H1 (cell line): ENCODE data around the gene UBR7. TPM values are rescaled to one million over a fixed set of nuclear protein-coding genes. Genes with fewer than 3 reads are reported as not detected.

Experiments
- ASH2L ChIP-seq: fragments of 200-600, 300-600 bp; sonication (generic); IDR thresholded peaks from one replicate; pipeline ENCODE4 v1.7.1; 2017; ENCODE audit warnings: low read length
- CBX5 ChIP-seq: fragments of 300-800, 300-1000 bp; sonication (generic); IDR thresholded peaks from 2 replicates; pipeline ENCODE4 v1.7.1; 2016; ENCODE audit warnings: antibody characterized with exemption, low read length, low read depth
- CTBP2 ChIP-seq: IDR thresholded peaks from 2 replicates; pipeline ENCODE4 v1.7.0; 2011; ENCODE audit warnings: borderline replicate concordance, mild to moderate bottlenecking, moderate library complexity, mixed read lengths, low read length; ENCODE audit not compliant: insufficient read depth, insufficient read length
- EP300 ChIP-seq, 2 experiments: IDR thresholded peaks; 1 replicate in 1 of 2; 2 replicates in 1 of 2; pipeline ENCODE4 v1.6.1; 2011 to 2012; ENCODE audit warnings: low read depth in 2 of 2, low read length in 2 of 2, mild to moderate bottlenecking in 2 of 2, borderline replicate concordance in 1 of 2, inconsistent platforms in 1 of 2, moderate library complexity in 1 of 2
- GABPA ChIP-seq: IDR thresholded peaks from 2 replicates; pipeline ENCODE4 v1.6.1; 2011; ENCODE audit warnings: mild to moderate bottlenecking, low read length, moderate library complexity, borderline replicate concordance; ENCODE audit not compliant: insufficient read depth
- JUND ChIP-seq: IDR thresholded peaks from 2 replicates; pipeline ENCODE4 v1.6.1; 2011; ENCODE audit warnings: mild to moderate bottlenecking, improper control_type of control experiment, low read length
- KDM5A ChIP-seq: fragments of 200-600 bp; IDR thresholded peaks from 2 replicates; pipeline ENCODE4 v1.7.1; 2012; ENCODE audit warnings: mild to moderate bottlenecking, low read length, inconsistent platforms, mixed read lengths
- PHF8 ChIP-seq: fragments of 200-600 bp; sonication (generic); conservative IDR thresholded peaks from 2 replicates; pipeline ENCODE4 v1.7.1; 2012; ENCODE audit warnings: low read depth, mild to moderate bottlenecking, inconsistent platforms, low read length, moderate library complexity
- RFX5 ChIP-seq: IDR thresholded peaks from 2 replicates; pipeline ENCODE4 v1.6.1; 2011; ENCODE audit warnings: low read depth, low read length, improper control_type of control experiment, borderline replicate concordance
- SP2 ChIP-seq: IDR thresholded peaks from 2 replicates; pipeline ENCODE4 v1.6.1; 2012; ENCODE audit warnings: mild to moderate bottlenecking, low read length, inconsistent platforms
- SP4 ChIP-seq: IDR thresholded peaks from 2 replicates; pipeline ENCODE4 v1.6.1; 2012; ENCODE audit warnings: low read length, inconsistent platforms
- SUZ12 ChIP-seq: fragments of 200-600 bp; sonication (generic); IDR thresholded peaks from 2 replicates; pipeline ENCODE4 v1.6.1; 2012; ENCODE audit warnings: mild to moderate bottlenecking, inconsistent platforms, low read length, moderate library complexity, mixed read lengths
- TAF7 ChIP-seq: optimal IDR thresholded peaks from 2 replicates; pipeline ENCODE3; 2011; ENCODE audit warnings: low read depth, mild to moderate bottlenecking, inconsistent platforms, low read length, moderate library complexity, borderline replicate concordance
- TBP ChIP-seq: IDR thresholded peaks from 2 replicates; pipeline ENCODE4 v1.6.1; 2011; ENCODE audit warnings: low read depth, low read length, improper control_type of control experiment
- TCF12 ChIP-seq: IDR thresholded peaks from 2 replicates; pipeline ENCODE4 v1.6.1; 2011; ENCODE audit warnings: low read depth, mild to moderate bottlenecking, low read length
- TEAD4 ChIP-seq: IDR thresholded peaks from 2 replicates; pipeline ENCODE4 v1.6.1; 2012; ENCODE audit warnings: low read depth, low read length, inconsistent platforms, mixed read lengths
- polyA plus RNA-seq, 7 experiments: library from polyadenylated mRNA; depleted of rRNA in 3 of 7; stranded (reverse) in 5 of 7; unstranded in 2 of 7; fragments of >200 nt in 5 of 7; fragments of 200-250 nt in 2 of 7; gene quantifications; 1 replicate in 5 of 7; 2 replicates in 1 of 7; 4 replicates in 1 of 7; pipeline versions ENCODE4 v1.2.1 to v1.2.3, GENCODE V29; 2011 to 2013; ENCODE audit warnings: missing spikeins in 2 of 7, mixed read lengths in 2 of 7
- total RNA-seq: library from RNA; stranded (reverse); fragmentation: NEBNext Ultra II Directional; extraction: Animal tissue kit (Norgen Biotek cat#: 25700); gene quantifications from 2 replicates; pipeline ENCODE4 v1.2.1, GENCODE V29; 2021
- TF ChIP-seq, protein P1 (sequence below), 3 experiments: IDR thresholded peaks; 1 replicate in 2 of 3; 2 replicates in 1 of 3; pipeline versions ENCODE4 v1.5.1 to v1.6.1; 2011; ENCODE audit warnings: low read length in 3 of 3, mild to moderate bottlenecking in 3 of 3, inconsistent platforms in 2 of 3, low read depth in 1 of 3, moderate library complexity in 1 of 3; ENCODE audit not compliant: insufficient read depth in 1 of 3; ENCODE audit errors: control extremely low read depth in 1 of 3
- TF ChIP-seq, protein P2 (sequence below): IDR thresholded peaks from 2 replicates; pipeline ENCODE4 v1.6.1; 2012; ENCODE audit warnings: inconsistent platforms
- TF ChIP-seq, protein P3 (sequence below): IDR thresholded peaks from 2 replicates; pipeline ENCODE4 v1.6.1; 2012; ENCODE audit warnings: inconsistent platforms

UBR7 gene
- total and polyA plus RNA-seq, 2 of the 8 experiments (the other 6 are each of a cell fraction or from before 2014, with no cell fraction given) = 20.1 to 28.4 TPM

DNA sequence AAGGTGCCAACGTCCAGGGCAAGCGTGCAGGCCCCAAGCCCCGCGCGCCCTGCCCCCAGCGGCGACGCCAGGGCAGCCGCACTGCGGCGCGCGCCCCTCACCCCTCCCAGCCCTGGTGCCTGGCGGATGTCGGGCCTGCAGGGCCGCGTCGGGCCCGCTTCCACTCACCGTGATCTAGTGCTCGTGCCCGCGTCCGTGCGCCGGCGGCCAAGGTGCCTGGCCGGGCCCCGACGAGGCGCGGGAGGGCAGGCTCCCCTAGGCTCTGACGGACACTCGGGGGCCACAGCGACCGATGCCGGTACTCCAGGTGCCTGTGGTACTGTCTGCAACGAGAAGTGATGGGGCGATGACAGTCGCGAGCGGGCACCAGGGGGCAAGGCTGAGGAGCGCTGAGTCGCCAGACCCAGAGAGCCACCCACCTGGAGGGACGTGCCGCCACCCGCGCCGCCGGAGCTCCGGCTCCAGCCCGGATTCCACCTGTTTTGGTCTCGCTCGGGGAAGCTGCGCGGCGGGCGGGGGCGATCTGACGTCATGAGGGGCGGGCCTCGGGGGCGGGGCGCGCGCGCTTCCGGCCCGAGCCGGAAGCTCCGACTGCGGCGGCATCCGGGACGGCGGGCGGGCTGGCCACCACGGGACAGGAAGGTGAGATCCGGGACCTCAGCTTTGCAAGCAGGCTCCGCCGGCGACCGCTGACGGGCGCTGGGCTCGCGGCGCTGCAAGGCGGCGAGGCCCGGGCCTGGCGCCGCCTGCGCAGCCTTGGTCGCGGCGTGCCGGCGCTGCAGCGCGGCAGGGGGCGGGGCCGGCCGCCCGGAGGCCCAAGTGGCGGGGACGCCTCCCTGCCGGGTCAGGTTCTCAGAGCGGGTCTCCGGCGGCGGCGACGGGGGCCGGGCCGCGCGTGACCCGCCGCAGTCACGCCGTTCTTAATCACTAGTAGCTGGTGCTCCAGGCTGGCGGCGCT, 22.4 kb upstream of the UBR7 start, which contains the start of the genes LYSET and MOAP1 (continued):
- TF ChIP-seq TEAD4 = 0 out of 2 replicates have a peak, but pooled peaks have one; percentile 1
- TF ChIP-seq ASH2L = peak; percentile 94
- no peak for TF ChIP-seq KDM5A
- TF ChIP-seq, protein P1, sequence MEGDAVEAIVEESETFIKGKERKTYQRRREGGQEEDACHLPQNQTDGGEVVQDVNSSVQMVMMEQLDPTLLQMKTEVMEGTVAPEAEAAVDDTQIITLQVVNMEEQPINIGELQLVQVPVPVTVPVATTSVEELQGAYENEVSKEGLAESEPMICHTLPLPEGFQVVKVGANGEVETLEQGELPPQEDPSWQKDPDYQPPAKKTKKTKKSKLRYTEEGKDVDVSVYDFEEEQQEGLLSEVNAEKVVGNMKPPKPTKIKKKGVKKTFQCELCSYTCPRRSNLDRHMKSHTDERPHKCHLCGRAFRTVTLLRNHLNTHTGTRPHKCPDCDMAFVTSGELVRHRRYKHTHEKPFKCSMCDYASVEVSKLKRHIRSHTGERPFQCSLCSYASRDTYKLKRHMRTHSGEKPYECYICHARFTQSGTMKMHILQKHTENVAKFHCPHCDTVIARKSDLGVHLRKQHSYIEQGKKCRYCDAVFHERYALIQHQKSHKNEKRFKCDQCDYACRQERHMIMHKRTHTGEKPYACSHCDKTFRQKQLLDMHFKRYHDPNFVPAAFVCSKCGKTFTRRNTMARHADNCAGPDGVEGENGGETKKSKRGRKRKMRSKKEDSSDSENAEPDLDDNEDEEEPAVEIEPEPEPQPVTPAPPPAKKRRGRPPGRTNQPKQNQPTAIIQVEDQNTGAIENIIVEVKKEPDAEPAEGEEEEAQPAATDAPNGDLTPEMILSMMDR (IDR thresholded peaks at IDR 0.05; ENCODE audit: control extremely low read depth in 1 of 3, insufficient read depth in 1 of 3, low read depth in 1 of 3, low read length in 3 of 3) = peak; percentile 18 to 45 (median 34); a peak in 3 of 4 replicates
- TF ChIP-seq, protein P2, sequence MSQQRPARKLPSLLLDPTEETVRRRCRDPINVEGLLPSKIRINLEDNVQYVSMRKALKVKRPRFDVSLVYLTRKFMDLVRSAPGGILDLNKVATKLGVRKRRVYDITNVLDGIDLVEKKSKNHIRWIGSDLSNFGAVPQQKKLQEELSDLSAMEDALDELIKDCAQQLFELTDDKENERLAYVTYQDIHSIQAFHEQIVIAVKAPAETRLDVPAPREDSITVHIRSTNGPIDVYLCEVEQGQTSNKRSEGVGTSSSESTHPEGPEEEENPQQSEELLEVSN = peak; percentile 20; the same call in 1 of the 2 replicates
- TF ChIP-seq JUND = no peak
- no peak for TF ChIP-seq SP4
- TF ChIP-seq RFX5 = no peak
- TF ChIP-seq GABPA = peak; percentile 79; the same call in 1 of the 2 replicates
- TF ChIP-seq CTBP2 = no peak
- no peak for TF ChIP-seq SUZ12
- no peak for TF ChIP-seq SP2
- TF ChIP-seq, protein P3, sequence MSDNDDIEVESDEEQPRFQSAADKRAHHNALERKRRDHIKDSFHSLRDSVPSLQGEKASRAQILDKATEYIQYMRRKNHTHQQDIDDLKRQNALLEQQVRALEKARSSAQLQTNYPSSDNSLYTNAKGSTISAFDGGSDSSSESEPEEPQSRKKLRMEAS = peak; percentile 43
- peak; percentile 49; the same call in 1 of the 2 replicates for TF ChIP-seq TBP
- peak; percentile 76 for TF ChIP-seq PHF8
- no peak for TF ChIP-seq CBX5
- peak; percentile 10 for TF ChIP-seq TAF7
- peak in 1 of 2 experiments; percentile 35; a peak in 1 of 3 replicates for TF ChIP-seq EP300 (IDR thresholded peaks at IDR 0.05; ENCODE audit: borderline replicate concordance in 1 of 2, low read depth in 2 of 2, low read length in 2 of 2)
- no peak for TF ChIP-seq TCF12
